ENCODE data around the gene ETV3.
"Not testable (repeated sequence)": the region's sequence is repeated elsewhere in the genome, so short reads cannot be mapped to it uniquely, and the experiment has no call there.

- TF ChIP-seq ATF3 (IDR thresholded peaks at IDR 0.05; ENCODE audit: insufficient read depth, low read depth, low read length); ATF2 (IDR thresholded peaks at IDR 0.05; ENCODE audit: low read length); TEAD4 (IDR thresholded peaks at IDR 0.05; ENCODE audit: low read depth, low read length); MAFK (IDR thresholded peaks at IDR 0.05; ENCODE audit: low read depth, low read length); CTCF (IDR thresholded peaks at IDR 0.05; ENCODE audit: control extremely low read depth in 1 of 3, insufficient read depth in 1 of 3, low read depth in 1 of 3, low read length in 3 of 3); NRF1 (IDR thresholded peaks at IDR 0.05; ENCODE audit: low read depth, low read length); EZH2 (IDR thresholded peaks at IDR 0.05; ENCODE audit: low read depth, low read length, severe bottlenecking); RFX5 (IDR thresholded peaks at IDR 0.05; ENCODE audit: borderline replicate concordance, low read depth, low read length); BACH1 (IDR thresholded peaks at IDR 0.05; ENCODE audit: low read length); TBP (IDR thresholded peaks at IDR 0.05; ENCODE audit: low read depth, low read length); CHD2 (IDR thresholded peaks at IDR 0.05; ENCODE audit: low read length); KDM1A (IDR thresholded peaks at IDR 0.05; ENCODE audit: borderline replicate concordance, low read length); RBBP5 (IDR thresholded peaks at IDR 0.05; ENCODE audit: borderline replicate concordance, low read depth, low read length): not testable (repeated sequence)
Measured at GRCh38 chr1:157172591-157172990, 34.4 kb upstream of the ETV3 start.

Measured in H1 (cell line).